ENCODE data around the gene WIZ.
A peak's percentile ranks its signal among the peaks of the same experiment; 100 is the strongest.
"Not testable (repeated sequence)": the region's sequence is repeated elsewhere in the genome, so short reads cannot be mapped to it uniquely, and the experiment has no call there.

The WIZ gene

DNA sequence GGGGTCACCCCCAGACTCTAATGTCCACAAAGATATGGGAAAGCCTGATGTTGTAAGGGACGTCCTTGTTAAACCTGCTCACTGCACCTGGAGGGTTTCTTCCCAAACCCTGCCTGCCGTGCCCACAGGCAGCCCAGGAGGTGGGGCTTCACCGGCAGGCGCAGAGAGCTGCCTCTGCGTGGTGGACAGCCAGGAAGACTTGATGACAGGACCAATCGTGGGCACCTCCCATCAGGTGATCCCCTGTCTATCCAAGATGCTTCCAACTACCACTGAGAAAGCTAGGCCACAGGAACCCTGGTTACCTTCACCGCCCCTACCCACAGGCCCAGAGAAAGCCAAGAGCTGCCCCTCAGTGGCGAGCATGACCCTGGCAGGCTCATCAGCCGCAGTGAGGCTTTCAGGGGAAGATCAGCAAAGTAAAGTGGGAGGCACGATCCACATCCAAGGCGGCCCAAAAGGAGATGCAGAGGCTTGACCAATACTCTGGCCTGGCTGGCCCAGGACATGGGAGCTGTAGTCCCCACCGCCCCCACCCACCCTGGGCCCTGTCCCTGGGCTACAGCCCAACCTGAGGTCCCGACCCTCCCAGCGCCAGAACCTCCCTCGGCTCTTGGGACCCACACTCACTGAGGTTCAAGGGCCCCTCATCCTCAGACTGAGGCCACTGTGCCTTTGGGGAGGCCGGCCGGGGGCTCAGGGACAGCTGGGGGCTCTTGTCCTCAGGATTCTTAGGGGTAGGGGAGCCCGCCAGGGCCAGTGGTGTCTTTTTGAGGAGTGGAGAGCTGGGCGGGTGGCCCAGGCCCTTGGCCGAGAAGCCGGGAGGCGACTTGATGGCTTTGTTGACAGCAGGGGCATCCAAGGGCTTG is 20.6 kb downstream of the WIZ start:
- DNase-seq = no peak

DNA sequence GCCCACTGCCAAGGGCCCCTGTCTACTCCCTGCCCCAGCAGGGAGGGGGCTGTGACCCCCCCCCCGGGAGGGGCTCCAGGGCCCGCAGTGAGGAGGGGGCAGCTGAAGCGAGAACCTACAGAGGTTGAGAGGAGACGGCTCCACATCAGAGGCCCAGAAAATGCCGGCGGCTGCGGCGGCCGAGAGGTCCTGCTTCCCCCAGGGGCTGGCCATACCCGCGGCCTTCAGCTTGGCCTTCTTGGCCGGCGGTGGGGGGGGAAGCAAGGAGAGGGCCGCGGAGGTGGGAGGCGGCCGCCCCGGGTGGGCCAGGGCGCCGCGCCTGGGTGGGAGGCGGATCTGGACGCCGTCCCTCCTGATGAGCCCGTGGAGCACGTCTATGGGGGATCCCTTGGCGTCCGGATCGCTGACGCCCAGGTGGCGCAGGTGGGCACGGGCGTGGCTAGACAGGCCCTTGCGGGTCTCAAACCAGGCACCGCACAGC is 21.7 kb downstream of the WIZ start:
- DNase-seq = no peak

DNA sequence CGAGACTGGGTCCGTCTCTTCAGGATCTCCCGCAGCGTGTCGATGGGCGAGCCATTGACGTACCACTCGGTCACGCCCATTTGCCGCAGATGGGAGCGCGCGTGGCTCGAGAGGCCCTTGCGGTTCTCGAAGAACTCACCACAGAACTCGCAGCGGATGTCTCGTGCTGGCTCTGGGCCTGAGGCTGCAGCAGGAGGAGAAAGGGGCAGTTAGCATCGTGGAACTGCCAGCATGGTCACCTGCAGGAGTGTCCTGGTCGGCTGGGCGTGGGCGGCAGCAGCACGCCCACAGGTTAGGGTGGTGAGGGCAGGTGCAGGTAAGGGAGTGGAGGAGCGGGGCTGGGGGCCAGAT is 22.4 kb downstream of the WIZ start:
- no peak for DNase-seq

DNA sequence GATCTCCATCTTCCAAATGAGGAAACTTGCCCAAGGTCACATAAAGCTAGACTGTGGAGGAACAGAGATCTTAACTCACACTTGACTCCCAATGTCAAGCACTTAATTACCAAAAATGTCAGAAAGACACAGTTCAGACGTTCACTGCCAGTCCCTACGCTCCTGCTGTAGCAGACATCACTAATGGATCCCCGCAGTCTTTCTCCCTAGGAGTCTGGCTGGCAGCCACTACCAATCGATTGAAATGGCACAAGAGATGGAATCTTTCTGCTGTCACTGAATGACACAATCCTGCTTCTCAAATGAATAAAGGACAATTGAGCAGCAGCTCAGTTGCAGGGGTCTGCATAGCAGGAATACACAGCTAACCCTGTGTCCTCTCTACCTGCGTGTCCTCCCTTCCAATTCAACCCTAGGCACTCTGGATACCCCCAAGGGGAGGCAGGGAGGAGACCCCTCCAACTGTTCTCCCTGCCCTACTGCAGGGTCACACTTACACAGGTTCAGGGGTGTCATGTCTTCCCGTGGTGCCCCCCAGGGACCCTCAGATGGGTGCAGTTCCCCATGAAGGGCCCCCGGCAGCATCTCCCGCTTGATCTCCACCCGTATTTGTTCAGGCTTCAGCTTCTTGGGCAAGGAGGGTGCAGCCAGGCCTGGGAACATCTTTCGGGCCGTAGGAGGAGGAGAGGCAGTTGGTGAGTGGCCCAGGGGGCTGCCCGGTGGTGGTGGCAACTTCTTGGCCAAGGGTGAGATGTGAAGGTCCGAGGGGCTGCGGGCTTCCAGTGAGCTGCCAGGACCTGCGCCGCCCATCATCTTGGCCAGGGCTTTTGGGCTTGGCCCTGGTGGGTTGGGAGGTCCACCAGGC is 23.0 kb downstream of the WIZ start:
- DNase-seq = no peak

DNA sequence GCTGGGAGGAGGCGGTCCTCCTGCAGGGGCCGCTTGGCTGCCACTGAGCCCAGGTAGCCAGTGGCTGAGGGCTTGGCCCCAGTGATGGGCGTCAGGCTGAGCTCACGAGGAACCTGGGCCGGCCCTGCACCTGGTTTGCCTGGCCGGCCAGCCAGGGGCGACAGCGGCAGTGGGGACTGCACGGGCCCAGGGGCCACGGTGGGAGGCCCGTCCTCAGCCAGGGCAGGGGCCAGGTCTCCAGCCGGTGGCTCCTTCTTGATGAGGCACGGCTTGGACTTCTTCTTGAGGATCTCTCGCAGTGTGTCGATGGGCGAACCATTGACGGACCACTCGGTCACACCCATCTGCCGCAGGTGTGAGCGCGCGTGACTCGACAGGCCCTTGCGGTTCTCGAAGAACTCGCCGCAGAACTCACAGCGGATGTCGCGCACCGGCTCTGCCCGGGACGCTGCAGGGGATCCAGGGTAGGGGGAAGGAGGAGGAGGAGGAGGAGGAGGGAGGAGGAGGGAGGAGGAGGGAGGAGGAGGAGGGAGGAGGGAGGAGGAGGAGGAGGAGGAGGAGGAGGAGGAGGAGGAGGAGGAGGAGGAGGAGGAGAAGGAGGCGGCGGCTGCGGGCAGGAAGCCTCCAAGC is 24.3 kb downstream of the WIZ start:
- DNase-seq = no peak

DNA sequence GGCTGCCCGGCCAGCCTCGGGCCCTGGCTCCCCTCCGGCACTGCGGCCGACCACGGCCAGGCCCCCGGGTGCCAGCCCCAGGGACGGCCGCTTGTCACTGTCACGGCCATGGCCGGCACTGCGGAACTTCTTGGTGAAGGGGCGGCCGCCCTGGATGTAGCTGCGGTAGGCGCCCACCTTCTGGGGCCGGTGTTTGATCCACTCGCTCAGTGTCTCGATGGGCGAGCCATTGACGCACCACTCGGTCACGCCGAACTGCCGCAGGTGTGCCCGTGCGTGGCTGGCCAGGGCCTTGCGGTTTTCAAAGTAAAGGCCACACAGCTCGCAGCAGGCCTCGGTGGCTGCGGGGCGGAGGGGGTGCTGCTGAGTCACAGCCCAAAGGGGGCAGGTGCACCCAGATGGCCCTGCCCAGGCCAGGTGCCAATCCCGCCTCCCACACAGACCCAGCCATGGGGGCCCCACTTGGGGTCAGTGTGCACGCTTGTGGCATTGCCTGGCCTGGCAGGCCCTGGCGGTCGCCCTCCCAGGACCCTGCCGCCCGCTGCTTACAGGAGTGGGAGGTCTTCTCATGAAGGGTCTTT is 25.0 kb downstream of the WIZ start:
- DNase-seq = no peak

DNA sequence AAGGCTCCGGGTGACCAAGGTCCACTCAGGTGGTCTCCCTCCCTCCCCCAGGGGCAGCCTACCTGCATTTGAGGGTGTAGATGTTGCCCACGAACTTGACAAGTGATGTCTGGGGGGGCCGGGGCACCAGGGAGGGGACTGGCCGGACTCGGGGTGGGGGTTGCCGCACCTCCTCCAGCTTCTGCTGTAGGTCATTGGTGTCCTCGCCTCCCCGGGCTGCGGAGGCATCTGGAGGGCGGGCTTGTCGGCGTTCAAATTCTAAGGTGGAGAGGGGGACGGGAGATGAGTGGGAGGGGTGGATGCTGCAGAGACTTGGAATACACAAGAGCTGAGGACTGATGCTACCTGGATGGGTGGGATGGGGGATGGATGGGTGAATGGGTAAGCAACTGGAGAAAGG is 25.6 kb downstream of the WIZ start:
- no peak for DNase-seq

DNA sequence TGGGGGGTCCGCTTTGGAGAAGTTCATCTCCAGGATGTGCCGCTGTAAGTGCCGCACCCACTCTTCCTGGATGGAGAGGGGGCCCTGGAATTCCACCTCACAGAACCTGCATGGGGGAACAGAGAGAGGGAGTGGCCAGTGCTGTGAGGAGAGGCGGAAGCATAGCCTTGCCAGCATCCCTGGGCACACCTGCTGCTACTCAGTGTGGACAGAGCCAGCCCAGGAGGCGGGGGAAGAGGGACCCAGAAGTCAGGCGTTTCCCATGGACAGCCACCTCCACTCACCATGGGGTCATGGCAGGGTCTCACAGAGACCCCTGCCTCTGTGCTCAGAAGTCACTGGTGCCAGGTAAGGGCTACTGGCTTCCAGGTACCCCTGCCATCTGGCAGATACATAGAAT is 26.6 kb downstream of the WIZ start:
- DNase-seq = no peak

DNA sequence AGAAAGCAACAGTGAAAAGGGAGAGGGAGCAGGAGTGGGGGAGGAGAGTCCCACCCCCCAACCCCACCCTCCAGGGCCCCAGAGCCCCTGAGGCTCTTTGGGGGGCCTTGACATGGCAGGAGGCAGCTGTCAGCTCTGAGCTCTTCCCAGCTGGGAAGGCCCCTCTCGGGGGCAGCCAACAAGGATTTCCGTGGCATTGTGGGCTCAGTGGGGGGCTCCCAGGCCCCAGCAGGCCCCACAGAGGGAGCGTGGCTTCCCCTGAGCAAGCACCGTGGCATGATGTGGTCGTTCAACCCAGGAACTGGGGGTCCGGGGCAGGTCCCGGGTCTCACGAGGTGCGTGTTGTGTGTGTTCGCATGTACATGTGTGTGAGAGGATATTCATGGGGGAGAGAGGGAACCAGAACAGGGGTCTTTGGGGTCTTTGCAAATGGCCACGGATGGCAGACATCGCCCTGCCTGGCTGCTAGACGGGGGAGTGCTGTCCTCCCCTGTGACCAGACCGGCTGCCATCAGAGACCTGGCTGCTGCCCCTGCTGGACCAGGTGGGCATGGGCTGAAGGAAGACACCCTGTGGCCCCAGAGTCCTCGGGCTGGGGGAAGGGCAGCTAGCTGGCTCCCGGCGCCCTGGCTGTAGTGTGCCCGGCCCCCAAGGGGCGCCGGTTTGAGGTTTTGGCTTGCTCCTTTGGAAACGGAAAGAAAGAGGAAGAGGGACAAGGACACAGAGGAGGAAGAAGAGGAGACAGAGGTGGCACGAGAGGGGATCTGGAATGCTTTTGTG is 27.3 kb downstream of the WIZ start:
- DNase-seq = no peak

DNA sequence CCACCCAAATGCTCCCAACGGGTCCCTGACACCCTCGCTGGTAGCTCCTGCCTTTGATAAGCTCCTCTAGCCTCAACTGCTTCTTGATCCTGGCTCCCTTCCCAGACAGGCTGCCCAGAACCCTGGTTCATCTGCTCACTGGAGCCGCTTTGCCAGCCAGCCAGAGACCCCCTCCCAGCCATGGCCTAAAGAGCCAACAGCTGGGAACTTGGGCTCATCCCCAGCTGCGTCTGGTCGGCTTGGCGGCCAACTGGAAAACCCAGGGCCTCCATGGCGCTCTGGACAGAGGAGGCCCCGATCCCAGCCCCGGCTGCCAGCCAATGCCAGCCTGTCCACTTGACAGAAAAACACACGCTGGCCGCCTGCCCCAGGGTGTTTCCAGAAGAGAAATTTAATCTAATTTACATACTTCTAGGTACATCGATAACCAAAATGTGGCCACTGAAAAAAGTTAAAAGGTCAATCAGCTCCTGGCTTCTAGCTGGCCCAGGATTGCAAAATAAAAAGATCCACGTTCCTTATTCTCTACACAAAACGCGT is 28.0 kb downstream of the WIZ start:
- DNase-seq = no peak

DNA sequence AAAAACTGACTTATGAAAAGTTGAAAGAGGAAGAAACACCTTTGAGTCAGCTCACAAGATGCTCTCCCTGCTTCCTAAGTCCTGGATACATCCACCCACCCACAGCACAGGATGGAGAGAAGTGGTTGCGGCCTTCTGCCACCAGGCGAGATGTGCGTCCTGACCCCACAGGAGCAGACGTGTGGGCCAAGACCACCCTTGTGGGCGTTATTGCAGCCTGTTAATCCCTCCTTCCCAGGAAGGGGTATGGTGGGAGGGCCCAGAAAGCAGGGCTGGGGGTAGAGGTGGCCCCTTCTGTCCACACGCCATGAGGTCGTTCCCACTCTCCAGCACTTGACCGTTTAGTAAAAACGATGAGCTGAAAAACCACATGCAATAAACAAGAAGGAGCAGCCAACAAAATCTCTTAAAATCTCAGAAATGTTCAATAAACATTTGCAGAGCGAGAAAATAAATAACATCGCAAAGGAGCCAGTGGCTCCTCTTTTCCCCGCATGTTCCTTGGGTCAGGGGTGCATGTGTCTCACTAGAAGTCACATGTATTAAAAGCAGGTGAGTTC is 28.5 kb downstream of the WIZ start:
- no peak for DNase-seq

DNA sequence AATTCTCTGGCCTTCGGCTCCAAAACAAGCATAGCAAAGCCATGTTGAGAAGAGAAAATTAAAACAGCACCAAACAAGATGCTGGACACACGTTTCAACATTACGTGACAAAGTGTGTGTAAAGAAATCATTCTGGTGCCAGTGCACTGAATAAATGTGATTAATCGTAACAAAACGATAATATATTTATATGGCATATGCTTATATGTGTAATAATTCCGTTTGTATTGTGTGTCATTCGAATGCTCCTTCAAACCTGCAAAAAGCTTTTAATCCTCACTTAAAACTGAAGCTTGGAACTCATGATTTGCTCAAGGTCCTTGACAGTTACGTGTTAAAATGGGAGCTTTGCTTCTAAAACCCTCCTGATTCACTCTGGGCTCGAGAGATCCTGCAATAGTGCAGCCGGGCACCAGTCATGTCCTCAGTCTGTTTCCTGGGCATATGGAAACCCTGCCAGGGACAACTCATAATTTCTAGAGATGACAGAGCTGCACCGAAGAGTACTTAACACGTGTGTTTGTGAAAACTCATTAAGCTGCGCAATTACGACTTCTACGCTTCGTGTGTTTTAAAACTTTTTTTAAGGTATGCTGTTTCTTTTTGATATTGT is 30.2 kb downstream of the WIZ start:
- no peak for DNase-seq

DNA sequence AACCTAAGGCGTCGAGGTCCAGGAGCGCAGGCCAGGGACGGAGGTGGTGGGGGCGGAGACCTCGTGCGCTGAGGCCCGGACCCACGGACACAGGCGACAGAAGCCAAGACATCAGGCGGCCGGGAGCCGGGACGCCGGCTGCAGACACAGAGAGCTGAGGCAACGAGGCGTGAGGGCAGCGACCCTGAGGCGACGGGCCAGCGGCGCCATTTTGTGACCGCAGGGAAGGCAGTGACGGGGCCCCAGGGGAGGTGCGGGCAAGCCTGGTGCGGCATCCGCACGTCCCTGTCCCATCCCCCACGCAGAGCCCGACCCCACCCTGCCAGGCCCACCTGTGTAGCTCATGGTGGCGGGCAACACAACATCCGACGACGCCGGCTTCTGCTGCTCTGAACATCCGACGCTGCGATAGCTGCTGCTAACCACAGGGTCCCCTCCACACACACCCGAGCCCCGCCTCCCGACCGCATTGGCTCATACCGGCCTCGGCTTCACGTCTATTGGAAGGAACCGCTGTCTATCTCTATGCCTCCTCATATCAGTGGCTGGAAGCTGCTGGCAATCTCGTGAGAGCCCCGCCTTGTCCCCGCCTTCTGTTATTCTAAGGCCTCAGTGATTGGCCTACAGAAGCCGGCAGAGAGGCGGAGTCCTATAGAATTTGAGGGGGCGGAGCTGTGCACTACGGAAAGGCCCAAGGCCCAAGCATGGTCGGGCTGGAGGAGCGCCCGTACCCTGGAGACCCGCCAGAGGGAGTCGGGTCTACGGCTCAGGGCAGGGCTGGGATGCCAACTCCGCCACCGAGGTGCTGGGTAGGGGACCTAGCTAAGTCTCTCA is 31.0 kb downstream of the WIZ start, which contains the start of gene AKAP8L:
Gene AKAP8L (minus strand): TSS at position 410 of the 834 bp plus-strand sequence. CDS start 65 bp downstream, at position 345.
- peak; percentile 98 for DNase-seq

DNA sequence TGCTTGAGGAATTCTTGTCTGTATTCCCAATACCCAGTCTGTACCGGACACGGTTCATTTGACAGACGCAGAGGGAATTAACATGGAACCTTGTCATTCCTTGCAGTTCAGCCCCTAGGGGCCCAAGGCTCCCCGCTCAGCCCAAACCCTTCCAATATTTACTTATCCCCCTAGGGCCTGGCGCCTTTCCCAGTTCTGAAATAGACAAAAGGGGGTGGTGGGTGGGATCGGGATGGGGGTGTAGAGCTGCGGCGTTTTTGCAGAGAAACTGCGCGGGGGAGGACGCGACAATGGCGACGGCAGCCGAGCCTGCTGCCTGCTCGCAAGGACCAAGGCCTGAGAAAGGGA is 31.6 kb downstream of the WIZ start:
- no peak for DNase-seq

DNA sequence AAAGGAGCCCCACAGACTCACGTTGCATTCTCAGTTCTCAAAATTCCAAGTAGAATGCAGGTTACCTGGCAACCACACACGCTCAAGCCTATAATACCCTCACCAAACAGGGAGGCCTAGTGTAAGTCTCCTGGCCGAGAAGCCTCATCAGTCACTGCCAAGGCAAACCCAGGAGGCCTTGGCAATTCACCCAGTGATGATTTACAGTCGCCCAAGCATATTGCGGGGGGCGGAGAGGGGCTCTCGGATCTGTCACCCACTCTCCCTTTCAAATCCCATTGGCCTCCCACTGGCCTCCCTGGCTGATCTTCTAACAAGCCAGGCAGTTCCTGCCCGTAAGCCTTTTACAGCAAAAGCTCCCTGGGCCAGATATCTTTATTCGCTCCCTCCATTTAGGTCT is 32.1 kb downstream of the WIZ start:
- DNase-seq = no peak

DNA sequence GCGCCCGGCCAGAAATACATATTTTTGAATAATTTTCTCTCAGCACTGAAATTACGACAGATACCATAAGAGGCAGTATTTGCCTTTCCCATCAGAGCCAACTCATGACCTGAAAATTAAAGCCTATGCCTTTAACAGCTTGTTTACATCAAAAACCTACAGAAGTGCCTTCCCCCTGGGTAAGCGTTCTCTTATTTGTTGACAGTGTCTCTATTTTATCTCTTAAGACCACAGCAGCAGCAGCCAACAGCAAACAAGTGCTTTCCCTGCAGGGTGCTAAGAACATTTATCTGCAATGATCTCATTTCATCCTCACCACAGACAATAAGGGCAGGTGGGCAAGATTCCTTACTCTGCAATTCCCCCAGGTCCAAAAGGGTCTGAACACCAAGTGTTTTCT is 36.9 kb downstream of the WIZ start:
- no peak for DNase-seq

DNA sequence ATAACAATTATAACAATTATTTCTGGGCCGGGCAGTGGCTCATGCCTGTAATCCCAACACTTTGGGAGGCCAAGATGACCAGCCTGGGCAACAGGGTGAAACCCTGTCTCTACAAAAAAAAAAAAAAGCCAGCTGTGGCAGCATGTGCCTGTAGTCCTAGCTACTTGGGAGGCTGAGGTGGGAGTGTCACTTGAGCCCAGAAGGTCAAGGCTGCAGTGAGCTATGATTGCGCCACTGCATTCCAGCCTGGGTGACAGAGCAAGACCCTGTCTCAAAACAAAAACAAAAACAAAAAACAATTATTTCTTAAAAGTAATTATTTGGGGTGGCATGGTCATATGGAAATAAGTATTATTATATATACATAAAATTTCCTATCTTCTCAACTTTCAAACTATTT is 38.4 kb downstream of the WIZ start:
- DNase-seq = not testable (repeated sequence)

DNA sequence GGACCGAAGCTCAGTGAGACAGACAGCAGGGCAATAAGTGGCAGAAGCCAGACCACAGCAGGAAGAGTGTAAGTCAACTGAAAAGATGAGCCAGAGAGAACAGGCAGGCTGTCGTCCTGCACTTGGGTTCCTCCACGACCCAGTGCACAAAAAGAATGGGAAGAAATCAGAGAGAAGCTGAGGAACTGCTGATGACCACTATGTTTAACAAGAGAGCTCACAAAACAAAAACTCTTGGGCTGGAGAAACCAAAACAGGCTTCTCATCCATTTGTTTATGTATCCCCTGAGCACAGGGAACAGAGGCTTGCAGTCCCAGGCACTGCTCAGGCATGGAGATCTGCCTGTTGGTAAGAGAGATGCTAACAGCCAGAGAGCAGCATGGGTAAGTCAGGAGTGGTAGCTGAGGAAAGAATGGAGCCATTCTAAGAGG is 45.0 kb downstream of the WIZ start:
- no peak for DNase-seq

DNA sequence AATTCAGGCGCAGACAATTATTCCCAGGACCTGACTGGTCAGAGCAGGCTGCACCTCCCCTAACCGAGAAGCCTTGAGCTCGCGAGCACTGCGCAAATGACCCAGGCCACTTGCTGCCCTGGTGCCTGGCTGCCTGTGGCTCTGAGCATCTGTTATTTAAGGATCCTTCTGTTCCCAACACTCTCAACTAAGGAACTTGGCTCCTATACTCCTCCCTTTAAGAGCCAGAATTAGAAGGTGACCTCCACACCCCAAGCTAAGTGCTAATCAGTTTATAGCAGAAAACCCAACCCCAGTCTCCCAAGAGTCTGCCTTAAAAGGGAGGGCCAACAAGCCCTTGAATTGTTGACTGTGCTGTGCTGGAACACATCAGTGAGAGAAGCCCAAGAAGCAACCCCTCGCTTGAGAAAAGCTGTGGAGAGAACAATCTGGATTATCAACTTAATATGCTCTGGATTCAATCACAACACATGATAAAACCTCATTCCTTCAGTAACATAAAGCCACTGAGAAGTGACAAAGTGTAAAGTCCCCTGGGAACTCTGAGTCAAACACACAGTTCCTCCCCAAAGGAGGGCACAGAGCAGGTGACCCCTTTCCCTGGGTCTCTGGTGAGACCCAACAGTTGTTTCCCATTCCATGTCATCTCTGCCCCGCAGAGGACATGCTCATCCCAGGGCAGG is 45.5 kb downstream of the WIZ start:
- DNase-seq = no peak

DNA sequence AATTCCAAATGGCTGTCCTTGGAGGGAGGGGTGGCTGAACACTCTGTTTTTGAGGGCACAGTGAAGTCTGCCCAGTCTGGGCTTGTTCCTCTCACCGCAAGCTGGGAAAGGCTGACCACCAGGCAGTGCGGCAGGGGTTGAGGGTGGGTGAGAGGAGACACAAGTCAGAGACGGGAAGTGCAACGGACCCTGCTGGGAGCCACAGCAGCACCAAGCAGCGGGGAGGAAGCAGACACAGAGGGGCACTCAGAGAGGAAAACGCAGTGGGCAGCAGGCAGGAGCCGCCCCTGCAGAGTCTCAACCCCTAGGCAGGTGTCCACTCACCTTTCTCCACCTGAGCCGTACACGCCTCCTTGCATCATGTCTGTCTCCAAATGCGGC is 46.6 kb downstream of the WIZ start:
- no peak for DNase-seq

Data from GOT3 (cell line).